Measurements from ENCODE around the gene DPP10.

Gene DPP10

GRCh38 chr2:114810092-114810491 is 367.7 kb downstream of the DPP10 start:
- DNase-seq (ENCODE audit: low spot score) = no peak

- no peak for DNase-seq (ENCODE audit: low spot score)
These were observed 369.8 kb downstream of the DPP10 start for GRCh38 chr2:114812261-114812660.

GRCh38 chr2:114814355-114814754 is 371.9 kb downstream of the DPP10 start:
- DNase-seq (ENCODE audit: low spot score) = no peak

- DNase-seq (ENCODE audit: low spot score) = no peak
These were observed 378.6 kb downstream of the DPP10 start for GRCh38 chr2:114821055-114821454.

GRCh38 chr2:114843963-114844362 is 401.5 kb downstream of the DPP10 start:
- DNase-seq (ENCODE audit: low spot score) = no peak

GRCh38 chr2:114857196-114857595 is 414.8 kb downstream of the DPP10 start:
- DNase-seq (ENCODE audit: low spot score) = no peak

GRCh38 chr2:114859726-114860510 is 417.5 kb downstream of the DPP10 start:
- no peak for DNase-seq (ENCODE audit: low spot score)

GRCh38 chr2:114862243-114862642 is 419.8 kb downstream of the DPP10 start:
- DNase-seq (ENCODE audit: low spot score) = no peak

- no peak for DNase-seq (ENCODE audit: low spot score)
These were observed 422.5 kb downstream of the DPP10 start for GRCh38 chr2:114864901-114865300.

- no peak for DNase-seq (ENCODE audit: low spot score)
These were observed 437.6 kb downstream of the DPP10 start for GRCh38 chr2:114880046-114880445.

GRCh38 chr2:114919985-114920384 is 477.5 kb downstream of the DPP10 start:
- no peak for DNase-seq (ENCODE audit: low spot score)

- no peak for DNase-seq (ENCODE audit: low spot score)
These were observed 479.6 kb downstream of the DPP10 start for GRCh38 chr2:114922076-114922475.

GRCh38 chr2:114925296-114926255 is 483.1 kb downstream of the DPP10 start:
- DNase-seq (ENCODE audit: low spot score) = no peak

- no peak for DNase-seq (ENCODE audit: low spot score)
These were observed 483.9 kb downstream of the DPP10 start for GRCh38 chr2:114926303-114926702.

GRCh38 chr2:114929225-114929624 is 486.8 kb downstream of the DPP10 start:
- DNase-seq (ENCODE audit: low spot score) = no peak

- no peak for DNase-seq (ENCODE audit: low spot score)
These were observed 491.3 kb downstream of the DPP10 start for GRCh38 chr2:114933671-114934241.

GRCh38 chr2:114935031-114935430 is 492.6 kb downstream of the DPP10 start:
- no peak for DNase-seq (ENCODE audit: low spot score)

- no peak for DNase-seq (ENCODE audit: low spot score)
These were observed 495.0 kb downstream of the DPP10 start for GRCh38 chr2:114937366-114937930.

- DNase-seq (ENCODE audit: low spot score) = no peak
These were observed 498.5 kb downstream of the DPP10 start for GRCh38 chr2:114940785-114941458.

GRCh38 chr2:114949228-114949804 is 506.9 kb downstream of the DPP10 start:
- DNase-seq (ENCODE audit: low spot score) = no peak

GRCh38 chr2:114960389-114960788 is 517.9 kb downstream of the DPP10 start:
- DNase-seq (ENCODE audit: low spot score) = no peak
